MM.1S (cell line): ENCODE data around the gene AKT1S1.

ENCODE experiments used
- DNase-seq: peaks from one replicate; pipeline ENCODE4 v3.0.0-alpha.2; 2015
- H2AFZ ChIP-seq: fragments of 300-600 bp; sonication (generic); 2 replicates; pipeline ENCODE4 v1.6.0; 2016; ENCODE audit warnings: antibody characterized with exemption, low read length
- H3F3A ChIP-seq: fragments of 300-600 bp; sonication (generic); 2 replicates; pipeline ENCODE4 v1.6.1; 2016; ENCODE audit warnings: mild to moderate bottlenecking, antibody characterized with exemption, low read length, moderate library complexity, mixed read lengths; ENCODE audit not compliant: insufficient read depth
- H3K27ac ChIP-seq: fragments of 300-600 bp; sonication (generic); 2 replicates; pipeline ENCODE4 v1.5.1; 2016; ENCODE audit warnings: mild to moderate bottlenecking, low read length
- H3K27me3 ChIP-seq: fragments of 300-600 bp; sonication (generic); replicated peaks from 2 replicates; pipeline ENCODE4 v1.6.0; 2016; ENCODE audit warnings: low read length; ENCODE audit not compliant: insufficient read depth
- H3K36me3 ChIP-seq: fragments of 300-600 bp; sonication (generic); replicated peaks from 2 replicates; pipeline ENCODE4 v1.6.1; 2016; ENCODE audit warnings: mild to moderate bottlenecking, low read length, mixed read lengths; ENCODE audit not compliant: insufficient read depth
- H3K4me1 ChIP-seq: fragments of 300-600 bp; sonication (generic); 2 replicates; pipeline ENCODE4 v1.6.1; 2016; ENCODE audit warnings: low read length, mixed read lengths
- H3K4me2 ChIP-seq: fragments of 300-600 bp; sonication (generic); 2 replicates; pipeline ENCODE4 v1.6.0; 2016; ENCODE audit warnings: low read depth, low read length
- H3K4me3 ChIP-seq: fragments of 300-600 bp; sonication (generic); 2 replicates; pipeline ENCODE4 v1.5.1; 2016; ENCODE audit warnings: low read length, mixed read lengths
- H3K79me2 ChIP-seq: fragments of 300-600 bp; sonication (generic); 2 replicates; pipeline ENCODE4 v1.6.1; 2016; ENCODE audit warnings: mixed run types, low read length, mixed read lengths
- H3K9ac ChIP-seq: fragments of 300-600 bp; sonication (generic); 2 replicates; pipeline ENCODE4 v1.6.1; 2016; ENCODE audit warnings: low read length, mixed read lengths
- H3K9me2 ChIP-seq: fragments of 300-600 bp; sonication (generic); replicated peaks from 2 replicates; pipeline ENCODE4 v1.6.1; 2016; ENCODE audit warnings: mild to moderate bottlenecking, low read length, mixed read lengths; ENCODE audit not compliant: insufficient read depth
- H3K9me3 ChIP-seq: fragments of 300-600 bp; sonication (generic); replicated peaks from 2 replicates; pipeline ENCODE4 v1.6.1; 2016; ENCODE audit warnings: mild to moderate bottlenecking, low read length, mixed read lengths; ENCODE audit not compliant: insufficient read depth
- H4K20me1 ChIP-seq: fragments of 300-600 bp; sonication (generic); 2 replicates; pipeline ENCODE4 v1.6.1; 2016; ENCODE audit warnings: mild to moderate bottlenecking, low read length, moderate library complexity, mixed read lengths; ENCODE audit not compliant: insufficient read depth
- EZH2 ChIP-seq: fragments of 300-600 bp; sonication (generic); optimal IDR thresholded peaks from 2 replicates; pipeline ENCODE3; 2017; ENCODE audit warnings: low read depth, mild to moderate bottlenecking, antibody characterized with exemption, low read length, mixed read lengths
- EZH2phosphoT487 ChIP-seq: fragments of 300-600 bp; sonication (generic); IDR thresholded peaks from 2 replicates; pipeline ENCODE4 v1.6.1; 2018; ENCODE audit warnings: antibody characterized with exemption, low read length
- TF ChIP-seq, protein P1 (sequence below): fragments of 300-600 bp; sonication (generic); IDR thresholded peaks from 2 replicates; pipeline ENCODE4 v1.5.1; 2016; ENCODE audit warnings: antibody characterized with exemption, low read length, mixed read lengths

Gene AKT1S1

DNA sequence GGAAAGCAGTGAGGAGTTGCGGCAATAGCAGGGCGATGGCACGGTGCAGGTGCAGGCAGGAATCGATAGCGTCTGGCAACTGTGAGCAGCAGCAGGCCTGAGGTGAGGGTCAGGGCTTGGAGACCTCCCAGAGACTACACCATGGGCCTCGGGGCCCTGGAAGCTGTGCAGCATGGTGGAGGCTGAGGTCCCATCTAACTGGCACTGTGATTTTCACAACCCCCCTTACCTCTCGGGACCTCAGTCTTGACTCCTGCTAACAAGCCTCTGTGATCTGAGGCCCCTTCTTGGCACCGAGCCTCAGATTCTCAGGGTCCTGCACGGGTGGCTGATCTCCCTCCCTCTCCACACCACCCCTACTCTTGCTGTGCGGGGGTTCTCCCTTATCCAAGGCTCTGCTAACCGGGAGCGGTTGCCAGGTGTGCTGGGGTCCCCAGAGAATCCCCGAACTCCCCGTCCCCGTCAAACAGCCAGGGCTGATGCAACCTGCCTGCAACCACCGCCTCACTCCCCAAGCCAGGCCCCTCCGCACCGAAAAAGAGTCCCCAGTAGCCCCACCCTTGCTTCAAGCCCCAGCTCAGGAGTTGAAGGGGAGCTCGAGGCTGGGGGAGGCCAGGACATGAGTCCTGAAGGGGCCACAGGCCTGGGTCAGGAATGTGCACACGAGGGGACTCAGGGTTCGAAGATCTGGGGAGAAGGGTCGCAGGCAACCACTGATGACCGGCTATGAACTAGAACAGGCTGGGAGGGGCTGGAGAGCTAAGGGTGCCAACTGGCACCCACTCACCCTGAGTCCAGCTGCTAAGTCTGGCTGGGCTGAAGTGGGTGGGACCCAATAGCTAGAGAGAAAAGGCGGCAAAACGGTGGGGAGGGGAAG is 47.1 kb upstream of the AKT1S1 start:
- Histone ChIP-seq H3K27ac (no peak overlapping the region), H3K4me2 (no peak overlapping the region), H3K4me3 (no peak overlapping the region), H3K9me2 (no peaks in the 10 kb centered on the region), H3K79me2 (peaks cover 100% of the 10 kb centered on the region), H3F3A (peaks cover 3% of the 10 kb centered on the region; the same call in 1 of the 2 replicates), H3K4me1 (peaks cover 12% of the 10 kb centered on the region), H3K9me3 (no peaks in the 10 kb centered on the region), H3K27me3 (no peaks in the 10 kb centered on the region), H3K9ac (no peak overlapping the region), H3K36me3 (peaks cover 13% of the 10 kb centered on the region), H4K20me1 (peaks cover 14% of the 10 kb centered on the region; the same call in 1 of the 2 replicates), H2AFZ (no peak overlapping the region)
- TF ChIP-seq EZH2 (no peak), EZH2phosphoT487 (no peak)
- TF ChIP-seq, protein P1, sequence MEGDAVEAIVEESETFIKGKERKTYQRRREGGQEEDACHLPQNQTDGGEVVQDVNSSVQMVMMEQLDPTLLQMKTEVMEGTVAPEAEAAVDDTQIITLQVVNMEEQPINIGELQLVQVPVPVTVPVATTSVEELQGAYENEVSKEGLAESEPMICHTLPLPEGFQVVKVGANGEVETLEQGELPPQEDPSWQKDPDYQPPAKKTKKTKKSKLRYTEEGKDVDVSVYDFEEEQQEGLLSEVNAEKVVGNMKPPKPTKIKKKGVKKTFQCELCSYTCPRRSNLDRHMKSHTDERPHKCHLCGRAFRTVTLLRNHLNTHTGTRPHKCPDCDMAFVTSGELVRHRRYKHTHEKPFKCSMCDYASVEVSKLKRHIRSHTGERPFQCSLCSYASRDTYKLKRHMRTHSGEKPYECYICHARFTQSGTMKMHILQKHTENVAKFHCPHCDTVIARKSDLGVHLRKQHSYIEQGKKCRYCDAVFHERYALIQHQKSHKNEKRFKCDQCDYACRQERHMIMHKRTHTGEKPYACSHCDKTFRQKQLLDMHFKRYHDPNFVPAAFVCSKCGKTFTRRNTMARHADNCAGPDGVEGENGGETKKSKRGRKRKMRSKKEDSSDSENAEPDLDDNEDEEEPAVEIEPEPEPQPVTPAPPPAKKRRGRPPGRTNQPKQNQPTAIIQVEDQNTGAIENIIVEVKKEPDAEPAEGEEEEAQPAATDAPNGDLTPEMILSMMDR = no peak
- no peak for DNase-seq

DNA sequence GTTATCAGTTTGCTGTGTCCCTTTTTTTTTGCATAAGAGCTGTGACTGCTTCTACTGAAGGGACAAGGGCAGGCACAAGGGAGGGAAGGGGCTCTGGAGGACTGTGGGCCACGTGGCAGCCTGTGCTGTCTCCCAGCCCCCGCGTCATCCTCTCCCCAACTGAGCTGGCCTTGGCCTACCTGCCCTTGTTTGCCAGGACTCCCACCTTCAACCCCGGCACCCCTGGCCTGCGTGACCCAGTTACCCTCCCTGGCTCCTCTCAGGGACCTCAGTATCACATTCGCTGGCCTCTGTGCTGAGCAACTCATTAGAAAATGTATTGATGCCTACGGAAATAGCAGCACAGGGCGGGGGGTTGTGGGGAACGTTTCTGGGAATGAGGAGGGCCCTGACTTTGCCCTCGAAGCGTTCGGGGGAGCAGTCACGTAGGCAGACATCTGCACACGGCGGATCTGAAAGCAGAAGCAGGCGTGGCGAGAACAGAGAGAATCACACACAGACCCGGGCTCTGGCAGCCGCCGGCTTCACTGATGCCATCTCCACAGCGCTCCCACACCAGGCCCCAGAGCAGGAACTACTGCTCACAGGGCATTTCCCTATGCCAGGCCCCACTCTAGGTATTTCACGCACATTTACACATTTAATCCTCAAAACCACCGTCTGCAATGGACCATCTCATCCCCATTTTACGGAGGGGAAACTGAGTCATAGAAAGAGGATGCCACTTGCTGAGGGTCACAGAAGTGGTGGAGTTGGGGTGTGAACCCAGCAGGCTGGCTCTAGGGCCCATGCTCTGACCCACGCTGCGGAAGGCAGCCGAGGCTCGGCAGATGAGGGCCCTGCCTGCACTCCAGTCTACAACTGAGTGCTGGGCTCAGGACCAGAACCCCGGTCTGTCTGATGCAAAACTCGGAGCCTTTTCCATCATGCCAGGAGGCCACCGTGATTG is 46.2 kb upstream of the AKT1S1 start:
- Histone ChIP-seq H3K4me2 (no peak overlapping the region), H3K36me3 (peaks cover 13% of the 10 kb centered on the region), H4K20me1 (peaks cover 14% of the 10 kb centered on the region; the same call in 1 of the 2 replicates), H3K79me2 (peaks cover 98% of the 10 kb centered on the region), H3K9me3 (no peaks in the 10 kb centered on the region), H3K4me3 (no peak overlapping the region), H3K27me3 (no peaks in the 10 kb centered on the region), H3K9ac (no peak overlapping the region), H3K27ac (no peak overlapping the region), H3K9me2 (no peaks in the 10 kb centered on the region), H3F3A (no peaks in the 10 kb centered on the region), H2AFZ (no peak overlapping the region), H3K4me1 (peaks cover 12% of the 10 kb centered on the region)
- TF ChIP-seq, protein P1 = no peak
- DNase-seq = no peak

DNA sequence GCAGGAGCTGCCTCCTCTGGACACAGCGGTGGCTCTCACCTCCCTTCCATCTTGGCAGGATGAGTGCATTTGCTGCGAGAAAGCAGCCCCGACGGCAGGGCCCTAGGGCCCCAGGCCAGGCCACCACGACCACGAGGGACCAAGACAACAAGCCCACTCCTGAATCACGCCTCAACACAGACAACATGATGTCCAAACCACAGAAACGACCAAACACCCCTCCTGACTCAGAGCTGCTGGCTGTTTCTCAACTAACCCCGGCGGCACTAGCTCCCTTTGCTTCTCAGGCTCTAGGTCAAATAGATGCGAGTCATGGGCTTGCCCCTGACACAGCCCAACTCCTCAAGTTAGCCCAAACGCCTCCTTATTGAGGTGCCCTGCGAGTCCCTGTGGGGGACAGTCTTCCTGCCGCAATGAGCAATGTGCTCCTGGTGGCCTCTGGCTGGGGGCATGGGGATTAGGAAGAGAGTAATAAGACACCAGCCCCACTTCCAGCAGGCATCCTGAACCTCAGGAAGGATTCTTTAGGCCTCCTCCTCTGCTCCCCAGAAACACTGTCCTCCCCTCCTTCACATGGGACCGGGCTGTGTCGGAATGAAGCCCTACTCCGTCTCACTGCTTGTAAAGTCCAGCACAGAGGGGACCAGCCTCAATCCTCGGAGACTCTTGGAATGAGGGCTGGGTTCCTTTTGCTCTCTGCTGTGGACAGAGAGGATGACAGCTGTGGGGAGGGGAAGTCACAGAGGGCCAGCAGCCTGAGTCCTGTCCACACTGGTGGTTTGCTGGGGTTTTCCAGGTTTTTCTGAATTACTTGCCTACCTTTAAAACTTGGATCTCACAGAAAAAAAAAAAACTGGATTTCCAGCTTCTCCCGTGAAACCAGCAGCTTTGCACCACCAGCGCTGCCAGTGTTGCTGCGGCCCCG is 45.0 kb upstream of the AKT1S1 start:
- Histone ChIP-seq H3K9me2 (no peaks in the 10 kb centered on the region), H3K4me1 (peaks cover 3% of the 10 kb centered on the region), H3K36me3 (peaks cover 10% of the 10 kb centered on the region), H2AFZ (no peak overlapping the region), H3K9me3 (no peaks in the 10 kb centered on the region), H3K27ac (no peak overlapping the region), H3K4me2 (no peak overlapping the region), H3K9ac (no peak overlapping the region), H4K20me1 (peaks cover 18% of the 10 kb centered on the region; the same call in 1 of the 2 replicates), H3K79me2 (peaks cover 98% of the 10 kb centered on the region), H3K4me3 (no peak overlapping the region), H3K27me3 (no peaks in the 10 kb centered on the region), H3F3A (no peaks in the 10 kb centered on the region)
- TF ChIP-seq, protein P1 = no peak
- TF ChIP-seq EZH2 = no peak
- TF ChIP-seq EZH2phosphoT487 = no peak
- DNase-seq = no peak
